Adrenal gland (tissue), 5 donors: ENCODE measurements around the gene TNFAIP8.

Source experiments
- POLR2A ChIP-seq, 2 donors: fragments of 450-650 bp; IDR thresholded peaks; one replicate each; pipeline ENCODE4 v1.6.1; 2017; ENCODE audit warnings: antibody characterized with exemption in 2 of 2, mild to moderate bottlenecking in 2 of 2, moderate library complexity in 1 of 2
- TF ChIP-seq, protein P1 (sequence below), 6 experiments: fragments of 450-650 bp in 4 of 6; fragments of 200-600 bp in 2 of 6; sonication (generic) in 1 of 6; IDR thresholded peaks; 1 replicate in 5 of 6; 2 replicates in 1 of 6; pipeline versions ENCODE4 v1.5.1 to v1.8.0; 2016 to 2021; ENCODE audit warnings: antibody characterized with exemption in 6 of 6, mild to moderate bottlenecking in 2 of 6, moderate library complexity in 1 of 6
- donor health status: DM: no; HTN: no; CAD: no.

- no peak for TF ChIP-seq POLR2A (IDR thresholded peaks at IDR 0.05)
- TF ChIP-seq, protein P1, sequence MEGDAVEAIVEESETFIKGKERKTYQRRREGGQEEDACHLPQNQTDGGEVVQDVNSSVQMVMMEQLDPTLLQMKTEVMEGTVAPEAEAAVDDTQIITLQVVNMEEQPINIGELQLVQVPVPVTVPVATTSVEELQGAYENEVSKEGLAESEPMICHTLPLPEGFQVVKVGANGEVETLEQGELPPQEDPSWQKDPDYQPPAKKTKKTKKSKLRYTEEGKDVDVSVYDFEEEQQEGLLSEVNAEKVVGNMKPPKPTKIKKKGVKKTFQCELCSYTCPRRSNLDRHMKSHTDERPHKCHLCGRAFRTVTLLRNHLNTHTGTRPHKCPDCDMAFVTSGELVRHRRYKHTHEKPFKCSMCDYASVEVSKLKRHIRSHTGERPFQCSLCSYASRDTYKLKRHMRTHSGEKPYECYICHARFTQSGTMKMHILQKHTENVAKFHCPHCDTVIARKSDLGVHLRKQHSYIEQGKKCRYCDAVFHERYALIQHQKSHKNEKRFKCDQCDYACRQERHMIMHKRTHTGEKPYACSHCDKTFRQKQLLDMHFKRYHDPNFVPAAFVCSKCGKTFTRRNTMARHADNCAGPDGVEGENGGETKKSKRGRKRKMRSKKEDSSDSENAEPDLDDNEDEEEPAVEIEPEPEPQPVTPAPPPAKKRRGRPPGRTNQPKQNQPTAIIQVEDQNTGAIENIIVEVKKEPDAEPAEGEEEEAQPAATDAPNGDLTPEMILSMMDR (IDR thresholded peaks at IDR 0.05): no peak
These were observed 10.2 kb downstream of the TNFAIP8 start for GRCh38 chr5:119365847-119366539.
